Breast epithelium (tissue), 3 donors: ENCODE data around the gene TPRA1.

Experiments used
- CTCF ChIP-seq, 3 donors: fragments of 450-650 bp; IDR thresholded peaks; one replicate each; pipeline ENCODE4 v1.5.1; 2016 to 2017; ENCODE audit warnings: antibody characterized with exemption in 3 of 3, mild to moderate bottlenecking in 3 of 3, moderate library complexity in 3 of 3
- POLR2AphosphoS5 ChIP-seq, 3 donors: sonication (generic); formaldehyde crosslinking; IDR thresholded peaks; one replicate each; pipeline ENCODE4 v1.6.1; 2017; ENCODE audit warnings: antibody characterized with exemption in 3 of 3

- TF ChIP-seq CTCF (IDR thresholded peaks at IDR 0.05) = no peak
- no peak for TF ChIP-seq POLR2AphosphoS5 (IDR thresholded peaks at IDR 0.05)
Measured at GRCh38 chr3:127597020-127597771, 6.7 kb upstream of the TPRA1 start.
